Prostate gland (tissue), 2 donors: Measurements from ENCODE around the gene SPATC1L.

Source experiments
- CTCF ChIP-seq, 4 experiments: fragments of 200-600 bp in 2 of 4; fragments of 450-650 bp in 2 of 4; sonication (generic) in 2 of 4; IDR thresholded peaks; 1 replicate in 3 of 4; 2 replicates in 1 of 4; pipeline ENCODE4 v1.5.1; 2016 to 2019; ENCODE audit warnings: antibody characterized with exemption in 4 of 4, mild to moderate bottlenecking in 2 of 4, moderate library complexity in 2 of 4
- POLR2A ChIP-seq: fragments of 450-650 bp; IDR thresholded peaks from one replicate; pipeline ENCODE4 v1.6.1; 2016; ENCODE audit warnings: antibody characterized with exemption, mild to moderate bottlenecking

- TF ChIP-seq CTCF (IDR thresholded peaks at IDR 0.05) (no peak), POLR2A (no peak)
These were observed 36.2 kb downstream of the SPATC1L start for GRCh38 chr21:46148106-46148505.
